Stimulated activated CD4-positive, alpha-beta T cell treated with anti-CD3 and anti-CD28 coated beads, TNF-alpha, amount 100 ng/mL, for 48 hours (primary cell): ENCODE results near the gene LRRC52.
A peak's percentile ranks its signal among the peaks of the same experiment; 100 is the strongest.
"Not testable (repeated sequence)": the region's sequence is repeated elsewhere in the genome, so short reads cannot be mapped to it uniquely, and the experiment has no call there.

Experiments
- DNase-seq, 3 donors: peaks; one replicate each; pipeline ENCODE4 v3.0.0-alpha.2; 2020; ENCODE audit warnings: low read depth in 3 of 3

LRRC52 gene

GRCh38 chr1:165580931-165581871 is 37.4 kb downstream of the LRRC52 start:
- no peak for DNase-seq

GRCh38 chr1:165581926-165582325 is 38.1 kb downstream of the LRRC52 start:
- DNase-seq, result no peak

- no peak for DNase-seq
Measured at GRCh38 chr1:165586398-165586797, 42.6 kb downstream of the LRRC52 start.

GRCh38 chr1:165591391-165591790 is 47.6 kb downstream of the LRRC52 start:
- DNase-seq, result not testable (repeated sequence)

GRCh38 chr1:165592945-165593823 is 49.4 kb downstream of the LRRC52 start:
- peak; percentile 40 to 72 (median 63) for DNase-seq

- DNase-seq, result no peak
Measured at GRCh38 chr1:165595246-165595938, 51.6 kb downstream of the LRRC52 start.

- DNase-seq, result peak; percentile 89 to 93 (median 93)
Measured at GRCh38 chr1:165597883-165598675, 54.3 kb downstream of the LRRC52 start.

GRCh38 chr1:165598676-165599059 is 54.9 kb downstream of the LRRC52 start:
- DNase-seq, result peak in 1 of 3 donors; percentile 3

- no peak for DNase-seq
Measured at GRCh38 chr1:165600793-165601192, 57.0 kb downstream of the LRRC52 start.

- DNase-seq, result no peak
Measured at GRCh38 chr1:165603810-165604209, 60.0 kb downstream of the LRRC52 start.

- no peak for DNase-seq
Measured at GRCh38 chr1:165605246-165605645, 61.4 kb downstream of the LRRC52 start.

GRCh38 chr1:165606676-165607075 is 62.9 kb downstream of the LRRC52 start:
- DNase-seq, result not testable (repeated sequence)

- no peak for DNase-seq
Measured at GRCh38 chr1:165610866-165611265, 67.1 kb downstream of the LRRC52 start.

- DNase-seq, result no peak
Measured at GRCh38 chr1:165612062-165612461, 68.3 kb downstream of the LRRC52 start.
